ENCODE data around the gene SLC4A4. TPM values are rescaled to one million over a fixed set of nuclear protein-coding genes. Genes with fewer than 3 reads are reported as not detected.

SLC4A4 gene
- total and polyA plus RNA-seq, 8 donors, result 17.0 to 55.9 (median 46.0) TPM

DNA sequence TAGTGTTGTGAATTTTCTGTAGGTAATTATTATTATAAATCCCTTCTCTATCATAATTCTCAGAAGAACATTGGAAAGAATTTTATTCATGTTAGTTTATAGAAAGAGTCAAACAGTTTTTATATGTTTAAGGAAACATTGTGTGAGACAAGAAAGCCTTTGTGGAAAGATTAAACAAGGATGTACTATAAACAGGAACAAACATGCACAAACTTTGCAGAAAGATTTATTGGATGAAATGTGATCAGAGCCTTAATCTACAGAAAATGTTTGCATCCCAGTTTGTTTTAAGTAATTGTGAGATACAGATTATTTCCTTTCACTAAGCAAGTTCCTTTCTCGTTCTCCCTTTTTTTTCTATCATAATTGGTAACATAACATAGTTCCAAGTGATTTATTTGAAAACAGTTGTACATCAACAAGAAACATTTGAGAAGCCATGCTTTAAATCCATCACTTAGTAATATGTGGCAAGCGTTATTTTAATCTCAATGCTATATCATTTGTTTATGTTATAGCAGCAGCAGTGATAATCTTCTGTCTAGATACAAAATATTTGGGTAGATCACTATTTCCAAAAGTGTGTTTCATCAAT, 129.4 kb downstream of the SLC4A4 start:
- H3K4me1 ChIP-seq, result no peaks in the 10 kb centered on the region
- no peak overlapping the region for H3K4me3 ChIP-seq
- TF ChIP-seq, protein P1, sequence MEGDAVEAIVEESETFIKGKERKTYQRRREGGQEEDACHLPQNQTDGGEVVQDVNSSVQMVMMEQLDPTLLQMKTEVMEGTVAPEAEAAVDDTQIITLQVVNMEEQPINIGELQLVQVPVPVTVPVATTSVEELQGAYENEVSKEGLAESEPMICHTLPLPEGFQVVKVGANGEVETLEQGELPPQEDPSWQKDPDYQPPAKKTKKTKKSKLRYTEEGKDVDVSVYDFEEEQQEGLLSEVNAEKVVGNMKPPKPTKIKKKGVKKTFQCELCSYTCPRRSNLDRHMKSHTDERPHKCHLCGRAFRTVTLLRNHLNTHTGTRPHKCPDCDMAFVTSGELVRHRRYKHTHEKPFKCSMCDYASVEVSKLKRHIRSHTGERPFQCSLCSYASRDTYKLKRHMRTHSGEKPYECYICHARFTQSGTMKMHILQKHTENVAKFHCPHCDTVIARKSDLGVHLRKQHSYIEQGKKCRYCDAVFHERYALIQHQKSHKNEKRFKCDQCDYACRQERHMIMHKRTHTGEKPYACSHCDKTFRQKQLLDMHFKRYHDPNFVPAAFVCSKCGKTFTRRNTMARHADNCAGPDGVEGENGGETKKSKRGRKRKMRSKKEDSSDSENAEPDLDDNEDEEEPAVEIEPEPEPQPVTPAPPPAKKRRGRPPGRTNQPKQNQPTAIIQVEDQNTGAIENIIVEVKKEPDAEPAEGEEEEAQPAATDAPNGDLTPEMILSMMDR (IDR thresholded peaks at IDR 0.05), result no peak
- H3K27ac ChIP-seq, result no peak overlapping the region
- ATAC-seq, result no peak
- H3K36me3 ChIP-seq, result no peaks in the 10 kb centered on the region
- no peaks in the 10 kb centered on the region for H3K27me3 ChIP-seq
- H3K9me3 ChIP-seq, result no peaks in the 10 kb centered on the region
- intact Hi-C loops (cut with DNase I), result no loop called here
- DNase-seq, result peak in 2 of 4 donors; percentile 40 to 42

DNA sequence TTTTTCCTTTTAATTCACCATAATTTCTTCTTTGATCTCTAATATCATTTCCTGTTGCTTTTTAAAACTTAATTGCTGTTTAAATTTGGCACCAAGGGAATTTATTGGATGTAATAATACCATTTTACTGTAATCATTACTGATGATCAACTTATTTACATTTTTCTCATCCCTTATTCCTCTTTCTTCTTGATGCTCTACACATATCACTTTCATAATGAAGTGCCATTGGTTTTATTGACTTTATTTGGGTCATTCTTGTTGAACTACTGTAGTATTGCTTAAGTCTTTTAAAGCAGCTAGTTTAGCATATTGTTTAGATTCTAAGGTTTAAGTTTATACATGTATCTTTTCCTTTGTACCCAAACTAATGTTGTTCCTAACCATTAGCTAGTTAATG, 130.7 kb downstream of the SLC4A4 start:
- intact Hi-C loops (cut with DNase I), result no loop called here
- Histone ChIP-seq H3K27me3 (no peaks in the 10 kb centered on the region), H3K27ac (no peak overlapping the region), H3K4me1 (no peaks in the 10 kb centered on the region), H3K4me3 (no peak overlapping the region), H3K9me3 (no peaks in the 10 kb centered on the region), H3K36me3 (no peaks in the 10 kb centered on the region)
- ATAC-seq, result no peak
- peak in 2 of 4 donors; percentile 47 to 62 for DNase-seq
- TF ChIP-seq, protein P1 (IDR thresholded peaks at IDR 0.05), result no peak

DNA sequence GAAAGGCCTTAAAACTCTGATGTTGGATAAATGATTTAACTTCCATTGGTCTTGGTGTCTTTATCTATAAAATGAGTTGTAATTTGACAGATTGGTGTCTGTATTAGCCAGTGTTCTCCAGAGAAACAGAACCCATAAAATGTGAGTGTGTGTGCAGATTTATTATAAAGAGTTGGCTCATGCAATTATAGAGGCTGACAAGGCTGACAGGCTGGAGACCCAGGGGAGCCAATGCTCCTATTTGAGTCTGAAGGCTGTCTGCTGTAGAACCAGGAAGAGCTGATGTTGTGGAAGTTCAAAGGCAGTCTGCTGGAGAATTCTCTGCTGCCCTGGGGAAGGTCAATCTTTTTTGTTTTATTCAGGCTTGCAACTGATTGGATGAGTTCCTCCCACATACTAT, 131.7 kb downstream of the SLC4A4 start:
- intact Hi-C loops (cut with DNase I), result no loop called here
- ATAC-seq, result no peak
- Histone ChIP-seq H3K27me3 (no peaks in the 10 kb centered on the region), H3K36me3 (no peaks in the 10 kb centered on the region), H3K27ac (no peak overlapping the region), H3K9me3 (no peaks in the 10 kb centered on the region), H3K4me1 (no peaks in the 10 kb centered on the region), H3K4me3 (no peak overlapping the region)
- TF ChIP-seq, protein P1 (IDR thresholded peaks at IDR 0.05), result no peak
- peak in 1 of 4 donors; percentile 16 for DNase-seq

DNA sequence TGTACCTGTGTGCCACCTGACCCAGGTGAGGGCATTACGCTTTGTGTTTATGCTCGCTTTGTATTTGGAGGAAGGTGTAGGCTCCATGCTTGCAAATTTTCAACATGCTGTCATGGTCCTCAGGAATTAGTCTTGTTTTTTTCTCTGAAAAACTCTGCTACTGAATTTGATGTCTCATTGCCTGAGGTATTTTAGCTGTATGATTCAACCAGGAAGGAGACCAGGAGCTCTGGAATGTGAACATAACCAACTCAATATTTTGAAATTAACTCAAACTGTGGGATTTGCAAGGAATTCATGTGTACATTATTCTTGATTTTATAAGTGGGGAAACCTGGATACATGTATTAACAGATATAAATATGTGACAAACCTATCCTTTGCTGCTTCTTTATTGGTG, 134.1 kb downstream of the SLC4A4 start:
- TF ChIP-seq, protein P1 (IDR thresholded peaks at IDR 0.05), result no peak
- Histone ChIP-seq H3K9me3 (no peaks in the 10 kb centered on the region), H3K36me3 (no peaks in the 10 kb centered on the region), H3K27me3 (no peaks in the 10 kb centered on the region), H3K4me3 (no peak overlapping the region), H3K27ac (no peak overlapping the region), H3K4me1 (no peaks in the 10 kb centered on the region)
- no peak for DNase-seq
- intact Hi-C loops (cut with DNase I), result no loop called here
- ATAC-seq, result no peak

DNA sequence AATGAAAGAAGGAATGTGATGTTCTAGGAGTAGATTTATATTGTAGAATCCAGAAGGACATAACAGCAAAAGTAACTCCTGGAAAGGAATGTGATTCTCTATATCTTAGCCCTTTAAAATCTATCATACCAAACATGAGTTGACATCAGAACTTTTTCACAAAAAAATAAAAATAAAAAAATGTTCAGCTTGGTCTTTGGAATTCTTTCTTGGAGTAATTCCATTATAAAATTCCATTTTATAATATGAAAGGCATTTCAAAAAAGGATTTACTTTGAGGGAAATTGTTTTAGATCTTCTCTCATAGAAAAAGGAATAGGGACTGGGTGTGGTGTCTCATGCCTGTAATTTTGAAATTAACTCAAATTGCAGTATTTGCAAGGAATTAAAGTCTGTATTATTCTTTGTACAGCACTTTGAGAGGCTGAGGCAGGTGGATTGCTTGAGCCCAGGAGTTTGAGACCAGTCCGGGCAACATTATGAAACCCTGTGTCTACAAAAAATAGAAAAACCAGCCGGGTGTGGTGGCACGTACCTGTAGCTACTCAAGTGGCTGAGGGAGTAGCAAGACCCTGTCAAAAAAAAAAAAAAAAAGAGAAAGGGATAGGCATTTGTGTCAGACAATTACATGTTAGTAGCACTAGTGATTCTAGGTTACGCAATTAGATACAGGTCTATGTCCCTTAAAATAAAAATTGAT, 134.9 kb downstream of the SLC4A4 start:
- no peaks in the 10 kb centered on the region for H3K4me1 ChIP-seq
- no peak overlapping the region for H3K27ac ChIP-seq
- no peaks in the 10 kb centered on the region for H3K9me3 ChIP-seq
- TF ChIP-seq, protein P1 (IDR thresholded peaks at IDR 0.05), result no peak
- H3K27me3 ChIP-seq, result no peaks in the 10 kb centered on the region
- DNase-seq (no peak), ATAC-seq (no peak)
- H3K4me3 ChIP-seq, result no peak overlapping the region
- H3K36me3 ChIP-seq, result no peaks in the 10 kb centered on the region
- intact Hi-C loops (cut with DNase I), result no loop called here

All from left lung (tissue), 10 donors.